Measurements from ENCODE around the gene LRRC27.
"Not testable (repeated sequence)": the region's sequence is repeated elsewhere in the genome, so short reads cannot be mapped to it uniquely, and the experiment has no call there.

The LRRC27 gene

DNA sequence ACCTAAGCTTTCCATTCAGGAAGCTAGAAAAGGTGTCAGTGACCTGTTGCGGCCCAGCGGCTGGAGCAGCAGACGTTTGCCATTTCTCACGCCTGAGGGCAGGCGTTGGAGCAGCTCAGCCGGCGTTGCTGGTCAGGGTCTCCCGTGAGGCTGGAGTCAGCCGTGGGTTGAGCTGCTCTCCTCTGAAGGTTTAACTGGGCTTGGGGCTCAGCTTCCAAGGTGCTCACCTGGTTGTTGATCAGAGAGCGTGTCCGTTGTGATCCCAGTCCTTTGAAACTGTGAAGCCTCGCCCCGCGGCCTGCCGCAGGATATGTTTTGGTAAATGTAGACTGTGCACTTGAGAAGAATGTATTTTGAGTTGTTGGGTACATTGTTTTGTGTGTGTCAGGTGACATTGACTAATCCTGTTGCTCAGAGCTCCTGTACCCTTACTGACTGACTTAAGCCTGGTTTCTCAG is 44.4 kb downstream of the LRRC27 start:
- no peak for DNase-seq

GRCh38 chr10:132377326-132377725 is 45.3 kb downstream of the LRRC27 start:
- DNase-seq: no peak

DNA sequence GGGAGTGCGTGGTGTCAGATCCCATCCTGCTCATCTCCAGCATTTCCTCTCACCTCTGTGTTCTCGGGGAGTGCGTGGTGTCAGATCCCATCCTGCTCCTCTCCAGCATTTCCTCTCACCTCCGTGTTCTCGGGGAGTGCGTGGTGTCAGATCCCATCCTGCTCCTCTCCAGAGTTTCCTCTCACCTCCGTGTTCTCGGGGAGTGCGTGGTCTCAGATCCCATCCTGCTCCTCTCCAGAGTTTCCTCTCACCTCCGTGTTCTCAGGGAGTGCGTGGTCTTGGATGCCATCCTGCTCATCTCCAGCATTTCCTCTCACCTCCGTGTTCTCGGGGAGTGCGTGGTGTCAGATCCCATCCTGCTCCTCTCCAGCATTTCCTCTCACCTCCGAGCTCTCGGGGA is 47.0 kb downstream of the LRRC27 start:
- DNase-seq: not testable (repeated sequence)

DNA sequence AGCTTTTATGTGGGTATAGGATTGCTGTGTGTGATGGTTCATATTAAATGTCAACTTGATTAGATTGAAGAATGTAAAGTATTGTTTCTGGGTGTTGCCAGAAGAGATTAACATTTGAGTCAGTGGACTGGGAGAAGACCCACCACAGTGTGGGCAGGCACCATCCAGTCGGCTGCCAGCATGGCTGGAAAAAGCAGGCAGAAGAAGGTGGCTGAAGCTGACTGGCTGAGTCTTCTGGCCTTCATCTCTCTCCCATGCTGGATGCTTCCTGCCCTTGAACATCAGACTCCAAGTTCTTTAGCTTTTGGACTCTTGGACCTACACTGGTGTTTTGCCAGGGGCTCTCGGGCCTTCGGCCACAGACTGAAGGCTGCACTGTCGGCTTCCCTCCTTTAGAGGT is 49.0 kb downstream of the LRRC27 start:
- not testable (repeated sequence) for DNase-seq

DNA sequence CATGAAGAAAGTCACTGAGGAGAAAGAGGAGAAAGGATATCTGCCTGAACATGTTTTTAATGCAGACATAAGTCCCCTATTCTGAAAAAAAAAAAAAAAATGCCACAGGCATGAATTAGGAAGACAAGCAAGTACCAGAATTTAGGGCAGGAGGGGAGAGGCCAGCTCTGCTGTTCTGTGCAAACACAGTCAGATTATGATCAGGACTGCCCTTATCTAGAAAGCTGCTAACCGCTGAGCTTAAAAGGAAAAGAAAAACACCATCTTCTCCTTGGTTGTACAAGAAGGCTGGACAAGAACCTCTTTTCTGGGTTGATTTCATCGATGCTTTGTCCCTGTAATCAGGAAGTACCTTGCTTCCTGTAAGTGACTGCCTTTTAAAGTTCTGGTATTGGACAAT is 49.7 kb downstream of the LRRC27 start:
- DNase-seq: no peak

DNA sequence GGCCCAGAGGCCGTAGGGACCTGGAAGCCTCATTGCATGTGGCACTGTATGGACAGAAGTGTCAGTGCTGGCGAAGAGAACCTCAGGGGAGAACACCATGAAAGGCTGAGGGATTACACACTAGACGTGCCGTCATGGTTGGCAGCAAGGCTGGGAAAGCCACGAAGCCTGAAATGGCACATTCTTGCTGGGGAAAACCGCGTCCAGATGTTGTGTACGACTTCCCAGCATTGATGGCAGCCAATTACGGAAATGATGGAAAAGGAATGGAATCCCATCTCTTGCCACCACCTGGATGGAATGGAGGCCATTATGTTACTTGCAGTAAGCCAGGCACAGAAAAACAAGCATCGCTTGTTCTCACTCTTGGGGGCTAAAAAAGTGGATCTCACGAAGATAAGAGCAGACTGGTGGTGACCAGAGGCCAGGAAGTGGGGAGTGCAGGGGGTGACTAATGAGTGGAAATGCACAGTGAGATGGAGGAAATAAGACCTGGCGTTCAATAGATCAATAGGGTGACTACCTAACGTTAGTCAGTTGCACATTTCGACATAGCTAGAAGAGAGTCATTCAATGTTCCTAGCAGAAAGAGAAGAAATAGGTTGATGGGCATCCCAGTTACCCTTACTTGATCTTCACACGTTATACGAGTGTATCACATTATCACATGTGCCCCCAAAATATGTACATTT is 50.4 kb downstream of the LRRC27 start:
- peak; percentile 31 for DNase-seq

GRCh38 chr10:132383101-132383500 is 51.1 kb downstream of the LRRC27 start:
- peak; percentile 19 for DNase-seq

- DNase-seq: peak; percentile 22
Observed at GRCh38 chr10:132383751-132384196, 51.8 kb downstream of the LRRC27 start.

- DNase-seq: no peak
Observed at GRCh38 chr10:132384618-132385388, 52.8 kb downstream of the LRRC27 start.

DNA sequence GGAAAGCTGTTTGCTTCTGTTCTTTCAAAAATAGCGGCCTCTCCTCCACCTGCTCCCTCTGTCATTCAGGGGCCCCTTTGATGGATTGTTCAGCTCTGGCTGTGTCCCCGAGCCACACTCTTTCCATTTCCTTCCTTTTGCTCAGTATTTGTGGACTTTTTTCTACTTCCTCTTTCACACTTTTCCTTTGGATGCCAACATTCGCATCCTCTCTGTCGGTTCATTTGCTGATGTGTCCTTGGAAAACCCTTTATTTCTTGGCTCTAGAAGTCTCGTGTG is 53.3 kb downstream of the LRRC27 start:
- no peak for DNase-seq

GRCh38 chr10:132385721-132386418 is 53.9 kb downstream of the LRRC27 start:
- DNase-seq: peak; percentile 27

DNA sequence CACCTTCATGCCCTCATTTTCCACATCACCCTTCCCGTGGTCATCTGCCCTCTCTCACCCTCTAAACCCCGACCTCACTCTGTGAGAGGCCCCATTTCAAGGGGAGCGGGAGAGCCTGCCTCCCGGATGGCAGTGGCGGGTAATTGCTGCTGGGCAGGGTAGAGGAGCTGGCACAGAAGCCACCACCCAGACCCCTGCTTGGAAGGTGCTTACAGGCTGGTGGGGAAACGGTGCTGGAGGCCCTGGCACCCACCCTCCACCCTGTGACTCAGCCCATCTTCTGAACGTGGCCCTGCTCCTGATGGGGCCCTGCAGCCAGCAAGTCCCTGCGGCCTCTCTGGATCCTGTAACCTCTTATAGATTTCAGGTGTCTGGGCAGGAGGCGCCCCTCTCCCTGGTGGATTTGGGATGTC is 54.4 kb downstream of the LRRC27 start:
- peak; percentile 46 for DNase-seq

DNA sequence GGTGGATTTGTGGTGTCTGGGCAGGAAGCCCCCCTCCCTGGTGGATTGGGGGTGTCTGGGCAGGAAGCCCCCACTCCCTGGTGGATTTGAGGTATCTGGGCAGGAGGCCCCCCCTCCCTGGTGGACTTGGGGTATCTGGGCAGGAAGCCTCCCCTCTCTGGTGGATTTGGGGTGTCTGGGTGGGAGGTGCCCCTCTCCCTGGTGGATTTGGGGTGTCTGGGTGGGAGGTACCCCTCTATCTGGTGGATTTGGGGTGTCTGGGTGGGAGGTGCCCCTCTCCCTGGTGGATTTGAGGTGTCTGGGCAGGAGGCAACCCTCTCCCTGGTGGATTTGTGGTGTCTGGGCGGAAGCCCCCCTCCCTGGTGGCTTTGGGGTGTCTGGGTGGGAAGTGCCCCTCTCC is 54.9 kb downstream of the LRRC27 start:
- DNase-seq: not testable (repeated sequence)

- DNase-seq: peak; percentile 60
Observed at GRCh38 chr10:132387764-132388210, 55.8 kb downstream of the LRRC27 start.

GRCh38 chr10:132388891-132389432 is 57.0 kb downstream of the LRRC27 start:
- DNase-seq: peak; percentile 30

DNA sequence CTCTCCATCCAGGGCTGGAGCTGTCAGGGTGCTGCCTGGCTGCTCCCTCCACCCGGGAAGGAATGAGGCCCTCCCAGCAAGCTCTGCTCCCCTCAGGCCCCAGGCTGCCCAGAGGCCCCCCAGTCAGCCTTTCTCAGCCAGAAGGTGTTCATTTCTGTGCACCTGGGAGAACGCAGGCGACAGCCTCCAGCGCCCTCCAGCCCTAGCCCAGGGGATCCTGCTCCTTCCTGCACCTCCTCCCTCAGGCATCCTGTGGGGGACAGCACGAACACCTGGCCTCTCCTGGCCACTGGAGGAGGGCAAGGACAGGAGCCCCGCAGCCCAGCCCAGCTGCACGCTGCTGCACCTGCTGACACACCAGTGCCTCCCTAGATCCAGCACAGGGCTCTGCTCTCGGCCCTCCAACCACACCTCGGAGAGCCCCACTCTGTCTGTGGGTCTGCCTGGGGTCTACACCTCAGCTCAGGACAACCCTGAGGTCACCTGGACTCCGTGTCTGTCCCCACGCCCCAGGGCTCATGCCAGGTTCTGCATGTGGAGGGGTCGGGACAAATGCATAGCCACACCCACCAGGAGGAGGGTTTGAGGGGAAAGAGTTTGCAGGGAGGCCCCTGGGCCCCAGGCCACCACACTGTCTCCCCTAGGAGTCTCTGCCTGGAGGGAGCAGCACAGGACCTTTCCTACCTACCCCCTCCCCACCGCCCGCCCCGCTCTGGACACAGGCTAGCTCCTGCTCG is 57.6 kb downstream of the LRRC27 start:
- peak; percentile 37 for DNase-seq

DNA sequence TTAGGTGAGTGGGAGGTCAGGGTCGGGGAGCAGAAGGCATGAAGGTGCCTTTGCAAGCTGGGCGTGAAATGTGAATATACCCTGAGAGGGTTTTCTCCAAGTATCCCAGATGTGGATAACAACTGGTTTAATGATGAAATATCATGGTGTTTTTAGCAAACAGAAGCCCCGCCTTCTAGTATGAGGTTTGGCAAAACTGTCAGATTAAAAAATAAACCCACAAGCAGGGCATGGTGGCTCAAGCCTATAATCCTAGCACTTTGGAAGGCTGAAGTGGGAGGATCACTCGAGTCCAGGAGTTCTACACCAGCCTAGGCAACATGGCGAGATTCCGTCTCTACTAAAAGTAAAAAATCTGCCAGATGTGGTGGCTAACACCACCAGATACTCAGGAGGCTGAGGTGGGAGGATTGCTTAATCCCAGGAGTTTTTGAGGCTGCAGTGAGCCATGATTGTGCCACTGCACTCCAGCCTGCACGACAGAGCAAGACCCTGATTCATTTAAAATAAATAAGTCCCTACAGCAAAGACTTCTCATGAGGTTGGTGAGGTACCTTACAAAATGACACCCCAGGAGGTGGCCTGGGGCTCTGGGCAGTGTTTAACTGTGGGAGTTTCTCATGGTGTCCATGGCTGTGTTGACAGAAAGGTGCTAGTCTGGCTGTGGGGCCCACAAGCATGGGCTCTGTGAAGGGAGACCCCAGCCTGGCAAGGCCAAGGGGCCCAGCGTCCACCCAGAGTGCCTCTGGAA is 58.4 kb downstream of the LRRC27 start:
- DNase-seq: no peak

GRCh38 chr10:132390921-132391675 is 59.1 kb downstream of the LRRC27 start:
- DNase-seq: peak; percentile 25

DNA sequence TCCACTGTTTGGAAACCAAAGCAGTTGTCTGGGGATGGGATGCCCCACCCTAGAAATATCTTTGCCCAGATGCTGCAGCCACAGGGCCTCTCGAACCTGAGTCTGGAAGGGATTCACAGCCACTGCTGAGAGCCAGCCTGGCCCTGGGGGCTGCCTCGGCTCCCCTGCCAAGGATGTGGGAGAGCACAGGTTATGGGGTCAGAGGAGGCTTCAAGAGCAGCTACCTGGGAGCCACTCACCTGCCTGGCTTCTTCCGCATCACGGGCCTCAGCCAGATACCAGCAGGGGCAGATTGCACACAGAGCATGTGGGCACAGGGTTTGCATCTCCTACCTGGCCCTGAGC is 59.7 kb downstream of the LRRC27 start:
- DNase-seq: peak; percentile 17

DNA sequence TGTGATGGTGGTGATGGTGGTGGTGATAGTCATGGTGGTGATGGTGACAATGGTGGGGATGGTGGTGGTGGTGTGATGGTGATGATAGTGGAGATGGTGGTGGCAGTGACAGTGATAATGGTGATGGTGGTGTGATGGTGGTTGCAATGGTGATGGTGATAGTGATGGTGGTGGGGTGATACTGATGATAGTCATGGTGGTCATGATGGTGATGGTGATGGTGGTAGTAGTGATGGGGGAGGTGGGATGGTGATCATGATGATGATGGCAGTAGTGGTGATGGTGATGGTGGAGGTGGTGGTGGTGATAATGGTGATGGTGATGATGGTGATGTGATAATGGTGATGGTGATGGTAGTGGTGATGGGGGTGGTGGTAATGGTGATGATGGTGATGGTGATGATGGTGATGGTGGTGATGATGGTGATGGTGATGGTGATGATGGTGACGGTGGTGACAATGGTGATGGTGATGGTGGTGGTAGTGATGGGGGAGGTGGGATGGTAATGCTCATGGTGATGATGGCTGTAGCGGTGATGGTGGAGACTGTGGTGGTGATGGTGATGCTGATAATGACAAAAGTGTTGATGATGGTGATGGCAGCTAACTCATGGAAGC is 60.3 kb downstream of the LRRC27 start:
- no peak for DNase-seq

All from left hindlimb (tissue), 1 donor.